Activated CD4-positive, alpha-beta memory T cell treated with anti-CD3 and anti-CD28 coated beads, Interleukin-2, amount 10 ng/mL, durations not matched to agents 7 days and 5 days (primary cell): Measurements from ENCODE around the gene AGAP1. TPM values are rescaled to one million over a fixed set of nuclear protein-coding genes. Genes with fewer than 3 reads are reported as not detected.
A peak's percentile ranks its signal among the peaks of the same experiment; 100 is the strongest.

Experiments used
- CTCF ChIA-PET: fragments of 350-600 bp; sonication (Branson Sonifier 250); formaldehyde crosslinking; loops from one replicate; lab custom pipeline; 2021; ENCODE audit warnings: antibody characterized with exemption, inconsistent platforms; lab: Charles Lee
- POLR2A ChIA-PET: fragments of 350-600 bp; sonication (Branson Sonifier 250); formaldehyde crosslinking; loops from one replicate; lab custom pipeline; 2021; ENCODE audit warnings: antibody characterized with exemption; lab: Charles Lee
- DNase-seq: peaks from one replicate; pipeline ENCODE4 v3.0.0-alpha.2; 2020
- H3K27ac Mint-ChIP-seq: one replicate; pipeline ENCODE4 v1.8.0; 2021; ENCODE audit warnings: mild to moderate bottlenecking, mixed read lengths
- H3K27me3 Mint-ChIP-seq: one replicate; pipeline ENCODE4 v1.8.0; 2021; ENCODE audit warnings: mixed read lengths
- H3K36me3 Mint-ChIP-seq: one replicate; pipeline ENCODE4 v1.8.0; 2021; ENCODE audit warnings: low read depth, mixed read lengths
- H3K4me1 Mint-ChIP-seq: one replicate; pipeline ENCODE4 v1.8.0; 2021; ENCODE audit warnings: mixed read lengths
- H3K4me3 Mint-ChIP-seq: one replicate; pipeline ENCODE4 v1.8.0; 2021; ENCODE audit warnings: mild to moderate bottlenecking, mixed read lengths
- H3K9me3 Mint-ChIP-seq: one replicate; pipeline ENCODE4 v1.8.0; 2021; ENCODE audit warnings: mixed read lengths
- total RNA-seq, 2 experiments: library from RNA; stranded (reverse); gene quantifications; one replicate each; pipeline ENCODE4 v1.2.3, GENCODE V29; 2021

AGAP1 gene
- total RNA-seq, 2 experiments from 2014 or later: 1.1 to 1.2 TPM

GRCh38 chr2:235745597-235745996 lies 251.8 kb downstream of the AGAP1 start:
- H3K4me1 Mint-ChIP-seq: no peaks in the 10 kb centered on the region
- no peaks in the 10 kb centered on the region for H3K27me3 Mint-ChIP-seq
- ChIA-PET CTCF (interaction anchor here (0.6 to 5.4 kb wide), 20 partner anchors 9 to 625 kb away, joined by 3 to 73 read pairs (median 4); no protein-coding TSS in a partner anchor), POLR2A (no interaction called here)
- H3K9me3 Mint-ChIP-seq: no peaks in the 10 kb centered on the region
- no peak for DNase-seq
- H3K4me3 Mint-ChIP-seq: no peak overlapping the region
- no peak overlapping the region for H3K27ac Mint-ChIP-seq
- no peaks in the 10 kb centered on the region for H3K36me3 Mint-ChIP-seq

DNA sequence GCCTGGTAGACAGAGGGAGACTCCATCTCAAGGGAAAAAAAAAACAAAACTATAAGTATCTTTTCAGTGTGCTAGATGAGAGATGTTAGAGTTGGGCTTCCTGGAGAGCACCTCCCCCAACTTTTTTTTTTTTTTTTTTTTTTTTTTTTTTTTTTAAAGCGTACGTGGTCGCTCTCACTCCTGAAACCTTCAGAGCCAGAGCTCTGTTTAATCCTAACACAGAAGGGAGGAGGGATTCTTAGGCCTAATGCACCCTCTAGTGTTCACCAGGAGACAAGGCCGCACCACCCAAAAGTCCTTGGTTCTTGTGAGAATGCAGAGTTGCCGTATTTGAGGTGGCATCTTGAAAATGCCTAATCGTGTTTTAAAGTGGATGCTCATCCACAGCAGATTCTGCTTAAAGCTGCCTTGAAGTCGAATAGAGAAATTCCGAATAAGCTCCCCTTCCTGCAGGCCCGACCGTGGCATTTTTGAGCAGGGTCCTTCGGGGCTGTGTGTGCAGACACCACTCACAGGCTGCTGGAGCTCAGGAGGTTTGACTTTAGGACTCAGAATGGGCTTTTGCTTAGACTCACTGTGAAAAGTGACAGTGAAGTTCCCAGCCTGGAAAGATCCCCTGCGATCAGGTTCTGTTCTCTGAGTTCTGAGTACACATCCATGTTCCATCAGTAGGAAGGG lies 252.6 kb downstream of the AGAP1 start:
- H3K36me3 Mint-ChIP-seq: no peaks in the 10 kb centered on the region
- no peak overlapping the region for H3K27ac Mint-ChIP-seq
- H3K9me3 Mint-ChIP-seq: no peaks in the 10 kb centered on the region
- ChIA-PET POLR2A (no interaction called here), CTCF (interaction anchor here (0.6 to 5.4 kb wide), 25 partner anchors 10 to 1968 kb away, joined by 3 to 73 read pairs (median 4); no protein-coding TSS in a partner anchor)
- peak; percentile 54 for DNase-seq
- H3K4me3 Mint-ChIP-seq: no peak overlapping the region
- H3K27me3 Mint-ChIP-seq: no peaks in the 10 kb centered on the region
- H3K4me1 Mint-ChIP-seq: no peaks in the 10 kb centered on the region

DNA sequence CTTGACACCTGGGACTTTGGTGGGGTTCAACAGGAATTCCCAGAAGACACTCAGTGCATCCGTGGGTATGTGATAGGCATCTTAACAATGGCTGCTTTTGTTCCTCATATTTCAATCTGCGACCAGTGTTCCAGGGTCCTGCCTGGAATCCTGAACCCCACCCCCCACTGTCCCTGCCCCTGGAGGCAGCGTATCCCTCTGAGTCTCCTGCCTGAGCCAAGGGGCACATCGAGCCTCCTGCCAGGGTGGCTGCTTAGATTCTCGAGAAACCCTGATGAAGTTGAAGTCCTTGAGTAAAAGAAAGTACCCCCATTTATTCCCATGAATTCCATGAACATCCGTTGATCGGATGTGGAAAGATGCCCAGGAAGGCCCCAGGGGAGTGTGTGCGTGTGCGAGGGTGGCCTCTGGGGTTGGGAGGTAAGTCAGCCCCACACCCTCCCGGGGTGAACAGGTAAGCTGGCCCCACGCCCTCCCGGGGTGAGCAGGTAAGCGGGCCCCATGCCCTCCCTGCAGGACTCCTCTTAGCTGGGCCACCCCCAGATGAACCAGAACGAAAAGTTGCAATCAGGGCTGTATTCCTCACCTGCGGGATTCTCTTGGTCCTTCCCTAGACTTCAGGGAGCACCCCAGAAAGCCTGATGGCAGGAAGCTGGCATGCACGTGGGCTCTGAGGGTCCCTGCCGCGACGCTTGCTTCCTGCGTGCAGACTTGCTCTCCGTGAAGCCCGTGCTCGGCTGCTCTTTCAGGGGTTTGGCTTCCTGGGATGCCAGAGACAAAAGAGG lies 253.3 kb downstream of the AGAP1 start:
- DNase-seq: no peak
- Mint-ChIP-seq H3K9me3 (no peaks in the 10 kb centered on the region), H3K4me1 (no peaks in the 10 kb centered on the region), H3K36me3 (no peaks in the 10 kb centered on the region), H3K27me3 (no peaks in the 10 kb centered on the region), H3K4me3 (no peak overlapping the region), H3K27ac (no peak overlapping the region)
- CTCF ChIA-PET: interaction anchor here (0.6 to 5.4 kb wide), 12 partner anchors 12 to 627 kb away, joined by 3 to 73 read pairs (median 4); no protein-coding TSS in a partner anchor
- POLR2A ChIA-PET: no interaction called here

DNA sequence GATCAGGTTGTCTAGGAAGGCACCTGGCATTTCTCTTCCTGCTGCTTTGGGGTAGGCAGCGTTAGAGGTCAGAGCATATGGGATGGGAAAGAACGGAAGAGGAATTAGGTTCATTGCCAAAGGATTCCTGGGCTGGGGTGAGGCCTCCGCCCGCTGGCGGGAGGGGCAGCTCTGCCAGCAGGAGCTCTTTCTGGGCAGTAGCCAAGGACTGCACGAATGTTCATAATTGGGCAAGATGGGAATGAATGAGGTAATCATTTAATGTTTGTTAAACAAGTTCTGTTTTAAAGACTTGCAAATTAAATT lies 253.9 kb downstream of the AGAP1 start:
- Mint-ChIP-seq H3K27ac (no peak overlapping the region), H3K4me1 (no peaks in the 10 kb centered on the region), H3K27me3 (no peaks in the 10 kb centered on the region), H3K4me3 (no peak overlapping the region), H3K36me3 (no peaks in the 10 kb centered on the region), H3K9me3 (no peaks in the 10 kb centered on the region)
- no peak for DNase-seq
- ChIA-PET CTCF (interaction anchor here (1.2 kb wide), 1 partner anchor 152 kb away, joined by 4 read pairs; no protein-coding TSS in a partner anchor), POLR2A (no interaction called here)

GRCh38 chr2:235749121-235749770 lies 255.4 kb downstream of the AGAP1 start:
- no peak for DNase-seq
- Mint-ChIP-seq H3K4me3 (no peak overlapping the region), H3K4me1 (no peaks in the 10 kb centered on the region), H3K9me3 (no peaks in the 10 kb centered on the region), H3K36me3 (no peaks in the 10 kb centered on the region), H3K27ac (no peak overlapping the region), H3K27me3 (no peaks in the 10 kb centered on the region)
- ChIA-PET CTCF (no interaction called here), POLR2A (no interaction called here)

DNA sequence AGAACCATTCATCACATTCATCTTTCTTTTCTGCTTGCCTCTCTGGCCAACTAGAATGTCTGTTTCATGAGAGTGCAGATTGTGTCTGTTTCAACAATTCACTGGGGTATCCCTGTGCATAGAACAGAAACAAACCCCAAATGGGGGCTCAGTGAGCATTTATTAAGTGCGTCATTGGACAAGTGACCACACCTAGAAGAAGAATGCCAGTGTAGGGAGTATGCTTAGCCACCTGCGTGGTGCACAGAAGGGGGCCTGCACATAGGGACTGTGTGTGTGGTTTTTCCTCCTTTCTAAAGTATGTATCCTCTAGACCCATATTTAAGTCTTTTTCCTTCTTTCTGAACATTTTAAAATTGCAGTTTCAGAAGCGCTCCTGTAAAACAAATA lies 255.9 kb downstream of the AGAP1 start:
- no peak for DNase-seq
- H3K4me1 Mint-ChIP-seq: no peaks in the 10 kb centered on the region
- no peaks in the 10 kb centered on the region for H3K9me3 Mint-ChIP-seq
- POLR2A ChIA-PET: no interaction called here
- H3K4me3 Mint-ChIP-seq: no peak overlapping the region
- H3K27ac Mint-ChIP-seq: no peak overlapping the region
- CTCF ChIA-PET: no interaction called here
- H3K36me3 Mint-ChIP-seq: no peaks in the 10 kb centered on the region
- H3K27me3 Mint-ChIP-seq: no peaks in the 10 kb centered on the region

DNA sequence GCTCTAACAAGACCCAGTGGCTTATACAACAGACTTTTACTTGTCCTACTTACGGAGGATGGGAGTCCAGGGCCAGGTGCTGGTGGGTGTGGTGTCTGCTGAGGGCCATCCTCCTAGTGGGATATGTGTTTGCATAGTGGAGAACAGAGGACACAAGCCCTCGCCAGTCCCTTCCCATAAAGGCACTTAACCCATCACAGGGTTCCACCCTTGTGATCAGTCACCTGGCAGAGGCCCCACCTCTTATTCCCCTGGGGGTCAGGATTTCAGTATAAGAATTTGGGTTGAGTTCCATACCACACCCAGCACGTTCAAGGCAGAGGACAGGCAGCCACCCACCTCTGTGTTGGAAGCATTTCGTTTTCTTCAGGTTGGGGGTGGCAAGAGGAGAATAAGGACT lies 259.0 kb downstream of the AGAP1 start:
- POLR2A ChIA-PET: no interaction called here
- Mint-ChIP-seq H3K9me3 (no peaks in the 10 kb centered on the region), H3K36me3 (no peaks in the 10 kb centered on the region), H3K4me3 (no peak overlapping the region), H3K4me1 (no peaks in the 10 kb centered on the region), H3K27me3 (no peaks in the 10 kb centered on the region), H3K27ac (no peak overlapping the region)
- no peak for DNase-seq
- CTCF ChIA-PET: no interaction called here

GRCh38 chr2:235754357-235755207 lies 260.7 kb downstream of the AGAP1 start:
- ChIA-PET POLR2A (no interaction called here), CTCF (no interaction called here)
- Mint-ChIP-seq H3K9me3 (no peaks in the 10 kb centered on the region), H3K27me3 (no peaks in the 10 kb centered on the region), H3K4me3 (no peak overlapping the region), H3K36me3 (no peaks in the 10 kb centered on the region), H3K4me1 (no peaks in the 10 kb centered on the region), H3K27ac (no peak overlapping the region)
- DNase-seq: no peak

- CTCF ChIA-PET: interaction anchor here (3.2 kb wide), 1 partner anchor 10 kb away, joined by 11 read pairs; no protein-coding TSS in a partner anchor
- no peak for DNase-seq
- Mint-ChIP-seq H3K27me3 (no peaks in the 10 kb centered on the region), H3K4me1 (no peaks in the 10 kb centered on the region), H3K27ac (no peak overlapping the region), H3K9me3 (no peaks in the 10 kb centered on the region), H3K36me3 (no peaks in the 10 kb centered on the region), H3K4me3 (no peak overlapping the region)
- POLR2A ChIA-PET: no interaction called here
Measured at GRCh38 chr2:235756491-235756890, 262.6 kb downstream of the AGAP1 start.

- CTCF ChIA-PET: interaction anchor here (3.2 kb wide), 1 partner anchor 9 kb away, joined by 11 read pairs; no protein-coding TSS in a partner anchor
- no peaks in the 10 kb centered on the region for H3K27me3 Mint-ChIP-seq
- no peak for DNase-seq
- H3K4me1 Mint-ChIP-seq: no peaks in the 10 kb centered on the region
- POLR2A ChIA-PET: no interaction called here
- H3K27ac Mint-ChIP-seq: no peak overlapping the region
- H3K9me3 Mint-ChIP-seq: no peaks in the 10 kb centered on the region
- H3K36me3 Mint-ChIP-seq: no peaks in the 10 kb centered on the region
- no peak overlapping the region for H3K4me3 Mint-ChIP-seq
Measured at GRCh38 chr2:235757212-235757611, 263.4 kb downstream of the AGAP1 start.

DNA sequence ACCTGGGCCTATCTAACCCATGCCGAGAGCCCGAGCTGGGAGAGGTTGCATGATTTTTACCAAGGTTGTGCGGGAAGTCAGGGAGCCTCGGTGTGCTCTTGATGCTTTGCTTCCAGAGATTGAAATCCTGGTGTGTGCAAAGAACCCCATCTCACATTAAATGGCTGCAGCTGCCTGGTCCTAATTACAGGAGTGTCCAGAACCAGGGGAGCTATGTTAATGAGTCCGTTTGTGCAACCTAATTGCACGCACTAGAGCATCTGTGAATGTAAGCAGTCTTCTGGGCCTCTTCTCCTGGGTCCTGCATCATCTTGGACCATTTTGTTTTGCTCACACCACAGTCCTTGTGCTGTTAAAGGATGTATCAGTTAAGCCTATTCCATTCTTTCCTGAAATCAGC lies 263.8 kb downstream of the AGAP1 start:
- H3K4me1 Mint-ChIP-seq: no peaks in the 10 kb centered on the region
- H3K27ac Mint-ChIP-seq: no peak overlapping the region
- no peaks in the 10 kb centered on the region for H3K9me3 Mint-ChIP-seq
- no peak for DNase-seq
- ChIA-PET POLR2A (no interaction called here), CTCF (interaction anchor here (3.2 kb wide), 1 partner anchor 9 kb away, joined by 11 read pairs; no protein-coding TSS in a partner anchor)
- H3K27me3 Mint-ChIP-seq: no peaks in the 10 kb centered on the region
- no peaks in the 10 kb centered on the region for H3K36me3 Mint-ChIP-seq
- no peak overlapping the region for H3K4me3 Mint-ChIP-seq

- no peak for DNase-seq
- no peak overlapping the region for H3K27ac Mint-ChIP-seq
- no peak overlapping the region for H3K4me3 Mint-ChIP-seq
- H3K36me3 Mint-ChIP-seq: no peaks in the 10 kb centered on the region
- H3K9me3 Mint-ChIP-seq: no peaks in the 10 kb centered on the region
- ChIA-PET CTCF (no interaction called here), POLR2A (no interaction called here)
- no peaks in the 10 kb centered on the region for H3K27me3 Mint-ChIP-seq
- H3K4me1 Mint-ChIP-seq: no peaks in the 10 kb centered on the region
Measured at GRCh38 chr2:235762832-235763598, 269.2 kb downstream of the AGAP1 start.
